GM19438 (cell line): ENCODE measurements around the gene RCAN1.
"Not testable (repeated sequence)": the region's sequence is repeated elsewhere in the genome, so short reads cannot be mapped to it uniquely, and the experiment has no call there.

Experiments used
- ATAC-seq: cut with Tn5 transposase; IDR thresholded peaks from one replicate; pipeline ENCODE4 v1.9.1; 2021; ENCODE audit warnings: low read depth; ENCODE audit not compliant: unreplicated experiment

Gene RCAN1

GRCh38 chr21:34498623-34499022, 116.3 kb downstream of the RCAN1 start:
- ATAC-seq: no peak

DNA sequence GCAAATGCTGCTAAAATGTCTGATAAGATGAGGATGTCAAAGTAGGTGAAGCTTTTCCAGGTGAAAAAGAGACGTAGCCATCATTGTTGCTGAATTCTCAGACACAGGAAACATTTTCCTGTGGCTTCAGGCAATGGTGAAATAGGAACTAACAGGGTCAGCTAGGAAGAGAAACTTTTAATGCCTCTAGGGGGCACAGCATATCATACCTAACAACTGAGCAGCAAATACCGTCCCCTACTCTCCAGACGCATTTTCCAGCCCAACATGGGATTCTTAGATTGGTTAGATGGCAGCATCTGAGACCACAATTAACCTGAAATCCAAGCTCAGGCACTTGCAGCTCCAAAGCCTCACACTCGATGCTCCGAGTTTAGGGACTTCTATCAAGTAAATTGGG, 131.1 kb downstream of the RCAN1 start:
- not testable (repeated sequence) for ATAC-seq

- ATAC-seq: not testable (repeated sequence)
Measured at GRCh38 chr21:34483435-34483834, 131.5 kb downstream of the RCAN1 start.

- not testable (repeated sequence) for ATAC-seq
Measured at GRCh38 chr21:34467333-34467732, 147.6 kb downstream of the RCAN1 start.
